GM19395 (cell line): ENCODE measurements around the gene ZNHIT2.

Experiments
- ATAC-seq: cut with Tn5 transposase; IDR thresholded peaks from one replicate; pipeline ENCODE4 v1.9.1; 2021; ENCODE audit warnings: mild to moderate bottlenecking, moderate library complexity; ENCODE audit not compliant: unreplicated experiment

Gene ZNHIT2

DNA sequence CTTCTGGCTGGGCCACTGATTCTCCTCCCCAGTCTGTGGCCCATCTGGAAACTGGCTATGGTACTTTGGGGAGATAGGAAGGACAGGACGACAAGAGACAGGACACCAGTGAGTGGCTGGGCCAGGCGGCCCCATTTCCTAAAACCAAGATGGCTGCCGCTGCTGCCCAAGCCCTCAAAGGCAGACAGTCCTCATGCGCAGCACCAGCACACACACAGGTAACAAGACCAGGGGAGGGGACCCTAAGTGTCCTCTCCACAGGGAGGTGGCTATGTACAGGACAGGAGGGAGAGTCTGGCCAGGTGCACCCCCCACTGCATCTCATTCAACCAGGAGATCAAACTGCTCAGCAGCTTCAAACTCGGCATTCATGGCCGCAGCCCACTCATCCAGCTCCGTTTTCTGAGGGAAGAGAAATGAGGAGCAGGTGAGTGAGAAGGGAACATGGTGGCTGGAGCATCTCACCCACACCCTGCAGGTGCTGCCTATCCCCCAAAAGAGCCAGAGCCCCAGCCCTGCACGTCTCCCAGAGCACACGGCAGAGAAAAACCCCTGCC lies 38.6 kb downstream of the ZNHIT2 start:
- ATAC-seq, result no peak

- ATAC-seq, result no peak
Observed at GRCh38 chr11:65078151-65078550, 39.4 kb downstream of the ZNHIT2 start.

GRCh38 chr11:65077451-65077850 lies 40.0 kb downstream of the ZNHIT2 start:
- no peak for ATAC-seq

DNA sequence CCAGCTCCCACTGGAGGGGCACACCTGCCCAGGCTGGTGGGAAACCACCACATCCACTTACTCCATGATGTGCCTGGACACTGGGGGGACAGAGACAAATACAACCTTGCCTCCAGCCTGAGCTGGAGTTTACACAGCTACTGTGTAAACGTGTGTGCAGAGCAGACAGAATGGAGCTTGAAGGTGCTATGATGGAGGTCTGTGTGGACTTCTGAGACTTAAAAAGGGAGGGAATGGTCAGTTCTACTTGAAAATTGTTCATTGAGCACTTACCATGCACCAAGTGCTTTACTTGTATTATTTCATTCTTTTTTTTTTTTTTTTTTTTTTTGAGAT lies 44.9 kb downstream of the ZNHIT2 start:
- ATAC-seq, result no peak

GRCh38 chr11:65071907-65072630 lies 45.4 kb downstream of the ZNHIT2 start:
- ATAC-seq, result no peak

DNA sequence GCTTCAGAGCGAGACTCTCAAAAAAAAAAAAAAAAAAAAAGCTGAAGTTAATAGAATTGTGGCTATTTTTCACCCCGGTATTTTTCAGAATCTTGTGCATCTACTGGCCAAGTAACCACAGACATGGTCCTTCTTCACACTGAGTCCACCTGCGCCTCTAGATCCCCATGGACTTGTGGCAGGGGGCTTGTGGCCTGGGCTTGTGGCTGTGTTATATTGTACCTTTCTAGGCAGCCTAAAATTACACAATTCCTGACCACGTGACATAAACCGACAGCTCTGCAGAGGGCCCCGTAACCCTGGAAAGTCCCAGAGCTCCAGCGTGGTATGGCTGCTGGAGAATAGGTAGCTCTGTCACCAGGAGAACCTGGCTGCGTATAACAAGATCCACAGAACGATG lies 48.3 kb downstream of the ZNHIT2 start:
- no peak for ATAC-seq

- ATAC-seq, result no peak
Observed at GRCh38 chr11:65067446-65067845, 50.1 kb downstream of the ZNHIT2 start.

DNA sequence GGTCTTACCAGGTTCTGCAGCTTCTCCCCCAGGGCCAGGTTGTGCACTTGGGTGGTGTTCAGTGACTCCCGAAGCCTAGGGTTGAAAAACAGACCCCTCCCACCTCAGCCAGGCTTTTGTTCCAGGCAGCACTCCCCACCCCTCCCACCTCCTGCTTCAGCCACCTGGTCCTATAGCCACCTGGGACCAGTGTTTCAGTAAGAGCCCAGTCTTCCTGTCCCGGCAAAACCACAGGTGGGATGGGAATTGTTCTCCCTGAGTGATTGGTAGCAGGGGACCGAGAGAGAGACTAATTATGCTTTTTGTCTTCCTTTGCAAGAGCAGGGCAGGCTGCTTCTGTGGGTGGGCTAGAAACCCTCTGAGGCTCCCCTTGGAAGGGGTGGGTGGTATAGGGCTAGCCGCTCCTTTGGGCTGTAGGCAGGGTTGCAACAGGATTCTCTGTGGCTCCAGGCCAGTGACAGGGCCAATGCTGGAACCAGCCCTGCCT lies 50.7 kb downstream of the ZNHIT2 start:
- ATAC-seq, result no peak
